HG03066 (cell line): ENCODE results near the gene SATB2.

Source experiments
- ATAC-seq: cut with Tn5 transposase; IDR thresholded peaks from one replicate; pipeline ENCODE4 v1.9.1; 2021; ENCODE audit warnings: low read depth; ENCODE audit not compliant: unreplicated experiment

Gene SATB2

DNA sequence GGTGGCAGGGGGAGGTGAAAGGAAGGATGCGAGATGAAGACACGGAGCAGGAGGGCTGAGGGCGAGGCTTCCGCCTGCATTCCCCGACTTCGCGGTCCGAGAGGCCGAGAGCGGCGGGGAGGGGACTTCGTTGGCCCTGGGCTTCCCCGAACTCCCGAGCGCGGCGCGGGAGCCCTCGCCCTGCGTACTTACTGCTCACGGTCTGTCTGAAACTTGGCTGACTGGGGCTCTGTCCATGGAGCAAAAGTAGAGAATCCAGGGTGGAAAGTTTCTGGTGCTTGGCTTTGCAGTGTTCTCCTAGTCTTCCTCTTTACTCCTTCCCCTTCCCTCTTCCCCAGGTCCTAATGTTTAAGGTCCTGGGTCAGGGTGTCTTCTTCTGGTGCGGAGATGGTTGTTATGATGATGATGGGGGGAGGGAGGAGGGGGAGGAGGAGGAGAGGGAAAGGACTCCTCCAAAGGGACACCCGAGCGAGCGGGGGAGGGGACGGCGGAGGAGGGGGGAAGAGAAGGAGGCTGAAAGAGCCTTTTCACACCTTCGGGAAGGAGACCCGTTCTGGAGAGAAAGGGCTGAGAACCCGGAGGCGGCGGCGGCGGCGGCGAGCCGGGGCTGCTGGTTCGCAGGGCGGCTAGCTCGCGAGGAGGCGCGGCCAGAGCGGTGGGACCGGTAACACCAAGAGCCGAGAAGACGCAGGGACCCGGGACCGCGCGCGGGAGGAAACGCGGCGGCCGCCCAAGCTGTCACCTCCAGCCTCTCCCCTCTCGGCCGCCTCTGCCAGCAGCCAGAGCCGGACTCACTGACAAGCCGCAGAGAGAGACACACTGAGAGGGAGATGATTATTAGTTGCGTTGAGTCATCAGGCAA lies at the start of gene SATB2:
TSS of gene SATB2 (minus strand) at position 793 of the 862 bp plus-strand sequence. CDS start 1,902 bp downstream, outside the sequence.
- ATAC-seq: no peak

DNA sequence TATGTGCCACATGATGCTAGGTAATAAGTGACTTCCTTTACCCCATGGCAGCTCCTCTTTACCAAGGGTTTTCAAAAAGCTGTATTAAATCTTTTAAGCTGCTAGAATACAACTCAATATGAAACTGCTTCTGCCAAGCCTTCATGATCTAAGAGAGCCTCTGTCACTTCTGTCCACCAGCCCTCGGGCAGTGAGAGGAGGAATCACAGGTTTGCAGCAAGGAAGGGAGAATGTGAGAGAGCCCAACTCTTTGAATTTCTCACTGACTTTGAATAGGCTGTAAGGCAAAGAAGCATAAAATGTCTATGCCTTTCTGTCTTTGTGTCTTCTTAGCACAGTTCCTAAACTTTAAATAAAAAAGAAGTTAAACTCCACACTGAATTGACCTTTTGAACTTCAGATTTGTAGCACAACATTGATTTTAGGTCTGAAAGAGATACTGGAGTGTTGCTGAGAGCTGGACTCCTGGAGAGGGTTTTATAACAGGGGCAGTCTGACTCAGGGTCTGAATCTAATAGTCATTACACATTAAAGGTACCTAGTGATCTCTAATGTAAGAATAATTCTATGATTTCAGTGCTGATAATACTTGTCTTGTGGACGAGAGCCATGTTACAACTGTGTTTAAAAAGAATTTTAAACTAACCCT lies 48.1 kb upstream of the SATB2 start:
- ATAC-seq: no peak

DNA sequence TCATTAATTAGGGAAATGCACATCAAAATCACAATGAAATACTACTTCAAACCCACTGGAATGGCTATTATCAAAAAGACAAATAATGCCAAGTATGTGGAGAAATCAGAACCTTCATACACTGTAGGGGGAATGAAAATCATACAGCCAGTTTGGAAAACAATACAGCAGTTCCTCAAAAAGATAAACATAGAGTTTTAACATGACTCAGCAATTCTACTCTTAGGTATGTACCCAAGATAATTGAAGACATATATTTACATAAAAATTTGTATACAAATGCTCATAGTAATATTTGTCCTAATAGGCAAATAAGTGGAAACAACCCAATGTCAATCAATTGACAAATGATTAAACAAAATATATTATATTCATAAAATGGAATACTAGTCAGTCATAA lies 45.4 kb upstream of the SATB2 start:
- ATAC-seq: no peak

DNA sequence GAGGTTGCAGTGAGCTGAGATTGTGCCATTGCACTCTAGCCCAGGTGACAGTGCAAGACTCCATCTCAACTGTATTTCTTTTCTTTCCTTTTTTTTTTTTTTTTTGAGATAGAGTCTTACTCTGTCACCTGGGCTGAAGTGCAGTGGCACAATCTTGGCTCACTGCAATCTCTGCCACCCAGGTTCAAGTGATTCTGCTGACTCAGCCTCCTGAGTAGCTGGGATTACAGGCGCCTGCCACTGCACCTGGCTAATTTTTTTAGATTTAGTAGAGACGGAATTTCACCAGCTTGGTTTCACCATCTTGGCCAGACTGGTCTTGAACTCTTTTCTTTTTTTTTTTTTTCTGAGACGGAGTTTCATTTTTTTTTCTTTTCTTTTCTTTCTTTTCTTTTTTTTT lies 41.3 kb upstream of the SATB2 start:
- no peak for ATAC-seq

DNA sequence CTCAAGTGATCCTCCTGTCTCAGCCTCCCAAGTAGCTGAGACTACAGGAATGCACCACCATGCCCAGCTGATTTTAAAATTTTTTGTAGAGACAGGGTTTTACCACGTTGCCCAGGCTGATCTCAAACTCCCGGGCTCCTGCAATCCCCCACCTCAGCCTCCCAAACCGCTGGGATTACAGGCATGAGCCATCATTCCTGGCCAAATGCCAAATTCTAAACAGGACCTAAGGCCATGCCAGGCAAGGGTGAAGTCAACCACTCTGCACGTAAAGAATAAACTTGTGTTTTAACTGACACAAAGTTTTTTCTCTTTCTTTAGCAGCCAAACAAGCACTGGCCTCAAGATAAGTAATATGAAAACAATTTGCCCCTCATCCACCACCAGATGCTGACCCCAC lies 37.4 kb upstream of the SATB2 start:
- no peak for ATAC-seq

DNA sequence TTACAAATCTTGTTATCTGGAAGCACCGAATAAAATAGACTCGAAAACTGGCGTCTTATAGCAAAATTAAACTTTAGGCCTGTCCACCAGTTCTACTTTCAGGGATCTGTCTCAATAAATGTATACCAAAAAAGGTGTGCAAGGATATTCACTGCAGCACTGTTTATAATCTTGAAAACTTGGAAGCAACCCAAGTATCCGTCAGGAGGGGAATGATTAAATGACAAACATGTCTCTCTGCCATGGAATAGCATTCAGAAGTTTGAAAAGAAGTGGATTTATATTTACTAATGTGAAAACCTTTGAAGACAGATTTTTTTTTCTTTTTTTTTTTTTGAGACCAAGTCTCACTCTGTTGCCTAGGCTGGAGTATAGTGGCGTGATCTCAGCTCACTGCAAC lies 32.3 kb upstream of the SATB2 start:
- ATAC-seq: no peak

DNA sequence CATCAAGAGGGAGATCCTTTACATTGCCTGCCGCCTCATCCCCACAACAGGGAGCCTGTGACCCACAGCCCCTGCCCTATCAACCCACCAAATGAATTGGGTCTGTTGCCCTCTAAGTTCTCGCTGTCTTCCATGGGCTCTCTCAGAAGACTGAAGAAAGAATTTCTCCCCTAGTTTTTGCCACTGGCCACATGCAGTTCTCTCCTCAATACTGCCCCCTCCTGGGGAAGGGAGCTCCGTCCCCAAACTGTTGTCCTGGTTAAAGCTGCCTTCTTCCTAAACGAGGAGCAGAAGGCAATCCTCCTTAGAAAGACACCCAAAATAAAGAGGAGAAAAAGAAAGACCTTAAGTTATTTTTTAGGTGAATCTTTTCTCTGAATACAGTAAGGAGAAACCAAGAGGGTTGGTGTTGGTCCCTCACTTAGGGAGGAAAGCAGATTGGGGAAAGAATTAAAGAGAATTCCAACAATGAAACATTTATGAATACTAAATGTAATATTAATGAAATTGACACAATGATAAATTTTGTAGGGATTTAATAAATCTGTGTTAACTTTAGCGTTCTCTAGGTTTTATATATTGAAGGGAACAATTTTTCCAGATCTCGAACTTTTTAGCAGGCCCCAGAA lies 31.1 kb upstream of the SATB2 start:
- peak; percentile 62 for ATAC-seq

DNA sequence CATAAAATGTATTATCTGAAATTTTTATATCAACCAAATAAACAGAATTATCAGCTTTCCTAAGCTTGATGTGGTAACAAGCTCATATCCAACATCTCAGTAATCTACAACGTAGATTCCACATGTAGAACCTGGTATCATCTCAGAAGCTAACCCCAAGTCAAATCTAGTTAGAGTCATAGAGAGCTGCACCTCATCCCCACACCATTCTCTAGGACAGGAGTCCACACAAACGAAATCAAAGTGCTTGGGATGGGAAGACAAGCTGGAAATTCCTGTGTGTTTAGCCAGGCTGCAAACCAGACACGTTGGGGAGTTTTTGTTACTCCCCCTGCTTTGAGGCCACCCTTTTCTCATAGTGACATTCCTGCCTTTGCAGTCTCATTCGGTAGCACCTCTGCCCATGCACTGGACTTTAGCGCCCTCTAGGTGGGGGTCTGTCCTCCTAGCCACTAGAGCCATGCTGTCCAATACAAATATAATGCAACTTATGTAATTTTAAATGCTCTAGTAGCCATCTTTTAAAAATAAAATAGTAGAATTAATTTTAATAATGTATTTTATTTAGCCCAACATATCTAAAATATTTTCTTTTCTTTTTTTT lies 28.1 kb upstream of the SATB2 start:
- ATAC-seq: no peak

DNA sequence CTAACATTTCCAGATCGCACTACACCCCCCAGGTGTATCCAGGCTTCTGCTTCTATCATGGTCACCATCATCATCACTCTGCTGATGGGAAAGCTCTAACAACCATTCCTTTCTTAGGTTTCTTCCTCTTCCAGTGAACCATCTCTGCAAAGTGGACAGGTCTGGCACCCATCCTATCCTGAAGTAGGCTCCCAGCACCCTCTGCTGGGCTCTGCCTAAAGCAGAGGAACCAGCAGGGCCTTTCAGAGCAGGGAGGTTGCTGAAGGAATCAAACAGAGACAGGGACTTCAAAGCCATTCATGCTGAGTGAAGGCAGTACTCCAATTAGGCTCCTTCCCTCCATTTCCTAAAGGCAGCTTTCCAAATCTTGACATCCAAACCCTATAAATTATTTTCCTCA lies 27.2 kb upstream of the SATB2 start:
- no peak for ATAC-seq

DNA sequence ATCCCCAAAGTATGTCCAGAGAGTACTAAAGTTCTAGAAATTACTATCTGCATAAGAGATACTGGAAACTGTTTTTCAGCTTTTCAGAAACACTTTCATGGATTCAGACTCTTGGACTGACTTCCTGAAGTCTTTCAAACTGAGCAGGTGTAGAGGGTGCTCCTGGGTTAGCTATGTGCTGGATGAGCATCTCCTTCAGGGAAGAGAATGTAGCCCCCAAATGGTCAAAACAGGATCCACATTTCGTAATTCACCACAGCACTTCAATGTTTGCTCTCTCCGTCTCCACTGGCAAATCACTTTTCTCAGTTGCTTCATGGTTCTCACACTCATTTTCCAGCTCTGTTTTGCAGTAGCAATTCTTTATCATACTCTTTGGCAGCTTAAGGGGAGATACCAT lies 23.2 kb upstream of the SATB2 start:
- no peak for ATAC-seq

DNA sequence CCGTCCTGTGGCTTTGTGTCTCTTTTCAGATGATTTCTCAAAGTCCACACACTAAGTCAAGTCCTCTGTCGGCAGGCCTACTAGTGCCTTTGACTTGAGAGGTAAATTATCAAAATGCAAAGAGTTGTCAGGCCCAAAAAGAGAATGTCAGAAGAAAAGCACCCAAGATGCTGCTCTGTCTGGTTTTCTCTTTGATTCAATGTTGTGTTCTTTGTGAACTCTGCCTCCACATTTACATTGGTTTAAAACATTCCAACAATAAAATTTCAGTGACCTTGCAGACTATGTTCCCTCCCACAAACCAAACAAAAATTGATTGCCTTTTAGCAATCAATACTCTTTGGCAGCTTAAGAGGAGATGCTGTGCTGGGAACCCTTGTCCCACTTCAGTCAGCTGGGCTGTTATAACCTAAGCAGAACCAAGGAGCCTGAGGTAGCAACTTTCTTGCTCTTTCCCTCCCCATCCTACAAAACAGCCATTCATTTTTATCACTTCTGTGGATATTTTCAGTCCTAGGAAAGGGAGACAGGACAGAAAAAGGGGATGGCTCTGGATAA lies 19.6 kb upstream of the SATB2 start:
- ATAC-seq: no peak

DNA sequence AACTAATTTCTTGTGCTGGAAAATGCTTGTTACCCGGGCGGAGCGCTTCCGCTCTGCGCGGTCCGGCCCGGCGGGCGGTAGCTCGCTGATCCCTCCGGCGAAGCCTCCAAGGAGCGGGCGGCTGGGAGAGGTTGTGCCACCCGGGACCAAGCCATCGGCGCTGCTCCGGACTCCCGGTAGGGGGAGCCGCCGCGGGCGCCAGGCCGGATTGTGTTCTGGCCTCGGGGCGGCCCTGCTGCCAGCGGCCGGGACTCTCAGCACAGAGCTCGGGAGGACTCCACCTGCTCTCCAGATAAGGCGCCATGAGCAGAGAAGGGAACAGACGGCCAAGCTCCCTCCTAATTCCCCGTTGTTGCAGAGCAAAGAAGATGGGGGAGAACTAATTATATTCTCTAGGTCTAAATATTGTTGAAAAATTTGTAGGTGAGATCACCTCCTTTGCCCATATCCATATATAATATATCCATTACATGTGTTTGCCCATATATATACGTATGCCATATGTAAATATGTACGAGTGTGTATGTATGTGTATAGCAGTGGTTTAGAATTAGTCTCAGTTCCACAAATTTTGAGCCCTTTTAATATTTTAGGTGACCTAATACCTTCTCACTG lies 13.8 kb upstream of the SATB2 start:
- ATAC-seq: no peak

DNA sequence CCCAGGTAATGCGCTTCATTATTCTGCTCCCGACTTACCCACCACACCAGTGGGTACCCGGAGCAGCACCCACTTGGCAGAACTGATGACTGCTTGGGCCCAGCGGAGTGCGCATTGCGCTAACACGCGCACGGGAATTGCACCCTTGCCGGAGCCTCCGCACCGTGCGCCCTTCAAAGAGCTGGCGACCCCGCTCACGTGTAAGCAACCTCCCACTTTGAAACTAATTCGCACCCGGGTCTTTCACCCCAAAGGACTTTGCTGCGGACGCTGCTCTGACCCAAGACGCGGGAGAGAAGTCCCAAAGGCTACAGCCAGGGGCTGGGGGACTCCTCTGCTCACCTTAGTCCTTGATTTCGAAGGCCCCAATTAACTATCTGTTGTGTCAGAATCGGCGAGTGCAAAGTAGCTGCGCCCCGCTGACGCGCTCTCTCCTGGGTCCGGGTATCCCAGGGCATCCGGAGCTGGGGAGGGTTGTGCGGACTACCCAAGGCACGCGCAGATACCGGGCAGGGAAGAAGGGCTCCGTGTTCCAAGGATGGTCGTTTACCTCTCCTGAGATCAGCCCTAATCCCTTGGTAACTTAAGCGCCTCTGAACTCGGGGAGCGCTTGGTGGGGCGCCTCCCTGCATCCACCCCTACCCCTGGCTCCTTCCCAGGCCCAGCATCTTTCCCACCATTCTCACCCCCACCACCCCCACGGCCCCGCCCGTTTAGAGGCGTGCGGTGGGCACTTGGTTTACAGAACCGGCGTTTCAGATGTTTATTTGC lies 13.1 kb upstream of the SATB2 start:
- ATAC-seq: no peak

DNA sequence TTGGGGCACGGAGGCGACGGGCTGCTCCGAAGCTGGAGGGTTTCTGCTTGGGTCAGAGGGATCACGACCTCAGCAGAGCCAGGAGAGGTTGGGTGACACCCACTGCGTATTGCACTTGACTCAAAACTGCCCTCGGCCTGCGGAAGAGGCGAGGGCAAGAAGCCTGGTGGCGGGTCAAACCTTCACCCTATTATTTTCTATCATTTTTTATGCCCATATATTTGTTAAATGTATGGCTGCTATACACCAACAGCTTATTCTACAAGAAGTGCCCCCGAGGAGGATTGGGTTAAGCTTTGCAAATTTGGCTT lies 12.6 kb upstream of the SATB2 start:
- no peak for ATAC-seq

DNA sequence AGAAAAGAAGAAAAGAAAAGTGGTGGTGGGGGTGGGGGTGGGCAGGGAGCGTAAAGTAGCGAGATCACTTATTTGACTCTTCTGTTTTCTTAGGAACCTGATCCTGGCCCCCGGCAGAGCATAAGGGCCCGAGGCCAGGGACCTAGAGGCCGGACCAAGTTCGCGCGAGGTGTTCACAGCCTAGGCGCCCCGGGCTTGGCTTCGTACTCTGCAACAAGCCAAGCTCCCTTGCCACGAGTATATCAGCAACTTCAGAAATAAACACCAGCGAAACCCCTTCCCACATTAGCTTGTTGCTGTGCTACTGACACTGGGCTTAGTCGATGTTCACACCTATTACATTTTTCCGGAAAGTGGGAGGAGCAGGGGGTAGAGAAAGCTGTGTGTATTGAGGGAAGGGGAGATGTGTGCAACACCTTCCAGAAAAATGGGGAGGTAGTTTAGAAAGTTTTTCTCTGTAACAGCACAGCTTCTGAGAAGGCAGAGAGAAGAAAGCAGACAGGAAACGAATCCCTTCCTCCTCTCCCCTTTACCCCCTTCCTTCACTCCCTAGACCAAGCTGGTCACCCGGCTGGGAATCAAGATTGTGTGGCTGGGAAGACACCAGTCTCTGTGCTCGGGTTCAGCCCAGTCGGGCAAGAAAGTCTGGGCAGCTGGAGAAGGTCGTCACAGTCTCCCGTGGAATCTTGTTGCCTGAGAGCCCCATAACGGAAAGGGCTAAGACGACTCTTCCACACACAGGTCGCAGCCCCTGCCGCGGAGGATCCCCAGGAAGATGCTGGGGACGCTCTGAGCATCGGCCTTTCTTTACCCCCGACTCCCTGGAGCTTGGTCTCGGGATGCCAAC lies 12.0 kb upstream of the SATB2 start:
- ATAC-seq: no peak

DNA sequence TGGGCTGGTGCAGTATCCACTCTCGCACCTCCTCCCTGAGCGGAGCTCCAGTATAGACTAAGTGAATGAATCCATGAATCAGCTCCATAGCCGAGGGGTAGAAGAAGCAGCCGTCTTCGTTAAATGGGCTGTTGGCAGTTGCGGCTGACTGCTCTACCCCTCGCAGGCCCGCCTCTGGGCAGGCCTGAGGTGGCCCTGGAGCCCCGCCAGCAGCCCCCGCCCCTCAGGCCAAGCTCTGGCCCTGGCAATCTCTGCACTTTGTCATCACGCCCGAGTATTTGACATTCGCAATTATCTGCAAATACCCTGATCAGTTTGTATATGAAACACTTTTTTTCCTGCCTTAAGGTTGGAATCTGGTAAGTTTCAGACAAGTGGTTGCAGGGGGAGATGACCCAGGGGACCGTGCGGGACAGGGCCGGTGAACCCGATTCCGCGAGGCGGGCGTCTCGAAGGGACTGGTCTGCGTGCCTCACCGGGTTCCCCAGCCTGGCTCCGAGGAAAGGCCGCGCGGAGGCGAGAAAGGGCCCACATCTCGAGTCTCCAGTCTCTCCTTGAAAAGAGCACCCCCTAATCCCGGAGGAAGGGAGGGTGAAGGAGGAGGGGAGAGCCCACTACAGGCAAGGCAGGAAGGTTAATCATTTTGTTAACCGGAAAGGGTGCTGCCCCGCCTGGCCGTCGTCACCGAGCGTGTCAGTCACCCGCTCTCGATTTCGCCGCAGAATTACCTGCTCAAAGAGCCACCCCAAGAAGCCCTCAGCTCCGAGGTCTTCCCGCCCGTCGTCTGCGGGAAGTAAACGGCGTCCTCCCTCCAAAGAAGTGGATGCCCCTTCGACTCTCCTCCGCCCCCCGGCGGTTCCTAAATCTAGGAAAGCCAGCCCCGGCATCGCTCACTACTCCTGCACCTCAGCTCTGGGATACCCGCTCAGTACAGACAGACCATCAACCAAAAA lies 11.1 kb upstream of the SATB2 start:
- no peak for ATAC-seq

DNA sequence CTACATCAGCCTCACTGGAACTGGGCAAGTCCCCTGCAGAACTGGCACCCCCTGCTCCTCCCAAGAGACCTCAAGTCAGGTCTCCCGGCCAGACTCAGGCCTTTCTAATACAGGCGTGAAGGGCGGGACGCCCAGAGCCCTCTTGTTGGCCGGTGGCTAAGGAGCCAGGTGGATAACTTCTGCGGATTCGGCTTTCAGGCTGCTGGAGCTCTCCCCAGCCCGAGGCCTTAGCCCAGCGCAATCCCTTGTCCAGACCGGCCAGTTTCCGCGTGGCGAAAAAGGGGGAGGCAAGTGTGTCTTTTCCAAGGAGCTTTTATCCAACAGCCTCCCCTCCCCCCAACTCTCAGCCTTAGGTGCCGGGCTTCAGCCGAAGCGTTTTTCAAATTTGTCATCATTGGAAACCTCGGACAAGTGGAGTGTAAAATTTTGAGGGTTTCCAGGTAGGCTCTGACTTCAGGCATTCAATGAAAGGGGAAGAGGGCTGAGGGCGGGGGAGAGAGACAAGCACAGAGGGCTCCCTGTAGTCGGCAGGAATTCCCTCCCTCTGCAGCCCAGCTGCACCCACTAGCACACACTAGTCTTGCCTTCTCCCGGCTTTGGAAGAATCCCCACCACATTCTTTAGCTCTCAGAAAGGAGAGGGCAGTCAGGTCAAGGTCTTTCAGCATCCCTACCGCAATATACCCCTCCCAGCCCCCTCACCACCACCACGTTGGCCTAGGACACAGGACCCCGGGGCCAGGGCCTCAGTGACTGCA lies 9.5 kb upstream of the SATB2 start:
- ATAC-seq: no peak
